Transverse colon (tissue), 4 donors: ENCODE results near the gene SRPK2. TPM values are rescaled to one million over a fixed set of nuclear protein-coding genes. Genes with fewer than 3 reads are reported as not detected.

Experiments
- DNase-seq: peaks from one replicate; pipeline ENCODE4 v3.0.0-alpha.2; 2019
- H3K27ac ChIP-seq, 4 donors: fragments of 200-600 bp; sonication (generic); 2 replicates each; pipeline ENCODE4 v1.5.1; 2016 to 2018; ENCODE audit warnings: inconsistent platforms in 4 of 4
- H3K27me3 ChIP-seq: fragments of 200-600 bp; sonication (generic); 2 replicates; pipeline ENCODE4 v1.5.1; 2017; ENCODE audit warnings: inconsistent platforms
- H3K36me3 ChIP-seq, 4 donors: fragments of 200-600 bp; sonication (generic); 2 replicates each; pipeline ENCODE4 v1.5.1; 2017 to 2019; ENCODE audit warnings: inconsistent platforms in 4 of 4
- H3K4me1 ChIP-seq, 4 donors: fragments of 200-600 bp; sonication (generic); 2 replicates each; pipeline ENCODE4 v1.5.1; 2017 to 2020; ENCODE audit warnings: inconsistent platforms in 4 of 4
- H3K4me3 ChIP-seq, 4 donors: fragments of 200-600 bp; sonication (generic); 1 replicate in 1 of 4; 2 replicates in 3 of 4; pipeline versions ENCODE4 v1.5.1 to v1.6.1; 2017 to 2019; ENCODE audit warnings: inconsistent platforms in 4 of 4
- H3K9me3 ChIP-seq, 2 donors: fragments of 200-600 bp; sonication (generic); 2 replicates each; pipeline ENCODE4 v1.5.1; 2017 to 2019; ENCODE audit warnings: inconsistent platforms in 2 of 2
- EP300 ChIP-seq: sonication (generic); formaldehyde crosslinking; IDR thresholded peaks from one replicate; pipeline ENCODE4 v1.6.1; 2017; ENCODE audit warnings: antibody characterized with exemption, low read depth
- POLR2A ChIP-seq: fragments of 450-650 bp; IDR thresholded peaks from one replicate; pipeline ENCODE4 v1.6.1; 2016; ENCODE audit warnings: antibody characterized with exemption, mild to moderate bottlenecking, moderate library complexity
- POLR2AphosphoS5 ChIP-seq, 3 donors: sonication (generic); formaldehyde crosslinking; IDR thresholded peaks; one replicate each; pipeline ENCODE4 v1.6.1; 2016; ENCODE audit warnings: antibody characterized with exemption in 3 of 3
- WGBS, 2 donors: methylation state at CpG; one replicate each; pipeline ENCODE4 v1.1.5; 2018; ENCODE audit warnings: low coverage in 1 of 2; 5-methylcytosine and 5-hydroxymethylcytosine counted together
- in situ Hi-C, 4 donors: fragments of 200-750 bp; cut with MboI; loops; one replicate each; pipeline versions ENCODE4 v1.15.0 to v1.15.1; 2017; ENCODE audit warnings: low sequenced_read_pairs in 3 of 4, low pct_ligation_motif_present in 1 of 4, low pct_unique_long_range_greater_than_20kb in 1 of 4
- intact Hi-C: fragments of 100-400 bp; cut with DNase I; formaldehyde crosslinking; loops from one replicate; pipeline ENCODE4 v1.15.1; 2023; ENCODE audit warnings: low total_unique reads
- total RNA-seq, 4 donors: library from RNA; depleted of rRNA; stranded (reverse); fragments of >200 nt; gene quantifications; one replicate each; pipeline ENCODE4 v1.1.0, GENCODE V29; 2016
- TF ChIP-seq, protein P1 (sequence below), 5 experiments: fragments of 200-600 bp in 3 of 5; fragments of 450-650 bp in 2 of 5; sonication (generic) in 3 of 5; IDR thresholded peaks; 1 replicate in 2 of 5; 2 replicates in 3 of 5; pipeline ENCODE4 v1.5.1; 2016 to 2017; ENCODE audit warnings: antibody characterized with exemption in 5 of 5, inconsistent platforms in 3 of 5, mild to moderate bottlenecking in 2 of 5, moderate library complexity in 1 of 5

Gene SRPK2
- total RNA-seq, 4 donors from 2014 or later: 18.3 to 93.1 (median 43.8) TPM

DNA sequence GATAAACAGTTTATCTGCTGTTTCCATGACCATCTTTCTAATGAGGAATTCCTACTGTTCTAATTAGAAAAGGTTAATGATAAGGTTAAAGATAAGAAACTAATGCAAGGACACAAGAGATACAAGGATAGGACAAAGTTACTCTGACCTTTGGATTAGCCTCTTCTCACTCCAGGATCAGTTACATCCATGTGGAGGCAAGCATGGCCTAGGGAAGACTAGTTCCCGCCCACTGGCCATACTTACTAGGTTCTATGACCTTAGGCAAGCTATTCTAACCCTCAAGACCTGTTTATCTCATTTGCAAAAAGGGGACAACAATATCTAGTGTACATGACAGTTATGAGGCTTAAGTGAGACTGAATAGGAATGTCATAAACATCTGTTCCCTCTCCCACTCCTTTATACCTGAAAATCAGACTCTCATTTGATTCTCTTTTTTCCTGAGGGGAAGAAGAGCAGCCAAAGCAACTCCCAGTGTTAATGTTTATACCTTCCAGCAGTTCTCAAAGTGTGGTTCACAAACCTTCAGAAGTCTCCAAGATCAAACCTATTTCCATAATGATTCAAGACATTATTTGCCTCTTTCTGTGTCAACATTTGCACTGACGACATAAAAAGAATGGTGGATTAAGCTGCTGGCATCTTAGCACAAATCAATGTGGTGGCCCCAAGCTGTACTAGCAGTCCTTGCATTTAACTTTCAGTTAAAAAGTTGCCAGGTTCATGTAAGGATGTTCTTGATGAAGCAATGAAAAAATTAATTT is 72.0 kb downstream of the SRPK2 start:
- no peaks in the 10 kb centered on the region for H3K36me3 ChIP-seq
- in situ Hi-C loops: no loop called here
- H3K27me3 ChIP-seq: no peaks in the 10 kb centered on the region
- TF ChIP-seq POLR2AphosphoS5 (IDR thresholded peaks at IDR 0.05) (no peak), EP300 (no peak), POLR2A (no peak)
- TF ChIP-seq, protein P1, sequence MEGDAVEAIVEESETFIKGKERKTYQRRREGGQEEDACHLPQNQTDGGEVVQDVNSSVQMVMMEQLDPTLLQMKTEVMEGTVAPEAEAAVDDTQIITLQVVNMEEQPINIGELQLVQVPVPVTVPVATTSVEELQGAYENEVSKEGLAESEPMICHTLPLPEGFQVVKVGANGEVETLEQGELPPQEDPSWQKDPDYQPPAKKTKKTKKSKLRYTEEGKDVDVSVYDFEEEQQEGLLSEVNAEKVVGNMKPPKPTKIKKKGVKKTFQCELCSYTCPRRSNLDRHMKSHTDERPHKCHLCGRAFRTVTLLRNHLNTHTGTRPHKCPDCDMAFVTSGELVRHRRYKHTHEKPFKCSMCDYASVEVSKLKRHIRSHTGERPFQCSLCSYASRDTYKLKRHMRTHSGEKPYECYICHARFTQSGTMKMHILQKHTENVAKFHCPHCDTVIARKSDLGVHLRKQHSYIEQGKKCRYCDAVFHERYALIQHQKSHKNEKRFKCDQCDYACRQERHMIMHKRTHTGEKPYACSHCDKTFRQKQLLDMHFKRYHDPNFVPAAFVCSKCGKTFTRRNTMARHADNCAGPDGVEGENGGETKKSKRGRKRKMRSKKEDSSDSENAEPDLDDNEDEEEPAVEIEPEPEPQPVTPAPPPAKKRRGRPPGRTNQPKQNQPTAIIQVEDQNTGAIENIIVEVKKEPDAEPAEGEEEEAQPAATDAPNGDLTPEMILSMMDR (IDR thresholded peaks at IDR 0.05): no peak
- DNase-seq: no peak
- H3K4me3 ChIP-seq: no peak overlapping the region
- intact Hi-C loops: no loop called here
- WGBS, 2 donors: 73 to 100% methylated on average over 1 to 2 of the region's 2 CpGs
- H3K27ac ChIP-seq: no peak overlapping the region
- H3K4me1 ChIP-seq: peaks cover 0 to 4% (median 0%) of the 10 kb centered on the region in 4 donors
- H3K9me3 ChIP-seq: no peaks in the 10 kb centered on the region

DNA sequence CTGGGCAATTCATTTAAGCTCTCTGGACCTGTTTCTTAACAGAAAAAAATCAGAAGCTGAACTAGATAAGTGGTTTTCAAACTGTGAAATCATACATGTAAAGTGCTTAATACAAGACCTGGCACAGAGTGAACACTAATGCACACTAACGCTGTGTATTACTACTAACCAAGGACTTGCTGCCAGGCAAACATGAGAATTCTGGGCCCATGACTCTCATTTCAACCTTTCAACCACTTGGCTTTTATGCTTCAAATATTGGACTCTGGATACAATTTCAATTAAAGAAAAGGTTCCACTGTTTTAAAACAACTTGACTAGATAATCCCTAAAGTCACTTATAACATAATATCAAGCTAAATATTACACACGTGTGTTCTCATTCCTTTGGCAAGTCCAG is 73.4 kb downstream of the SRPK2 start:
- H3K36me3 ChIP-seq: no peaks in the 10 kb centered on the region
- no peaks in the 10 kb centered on the region for H3K27me3 ChIP-seq
- H3K9me3 ChIP-seq: no peaks in the 10 kb centered on the region
- H3K27ac ChIP-seq: no peak overlapping the region
- no peak for DNase-seq
- TF ChIP-seq EP300: no peak
- no peak for TF ChIP-seq POLR2AphosphoS5 (IDR thresholded peaks at IDR 0.05)
- TF ChIP-seq, protein P1 (IDR thresholded peaks at IDR 0.05): no peak
- TF ChIP-seq POLR2A: no peak
- in situ Hi-C loops: no loop called here
- intact Hi-C loops: no loop called here
- 28 to 55% methylated on average over 2 of the region's 2 CpGs for WGBS, 2 donors
- no peak overlapping the region for H3K4me3 ChIP-seq
- H3K4me1 ChIP-seq: peaks cover 0 to 4% (median 0%) of the 10 kb centered on the region in 4 donors

GRCh38 chr7:105309235-105310169 is 79.2 kb downstream of the SRPK2 start:
- WGBS, 2 donors: 87% methylated on average over 2 of the region's 2 CpGs; no CpG with 5 or more reads in 1 of the 2 donors
- Histone ChIP-seq H3K27ac (no peak overlapping the region), H3K4me3 (no peak overlapping the region), H3K9me3 (no peaks in the 10 kb centered on the region), H3K27me3 (no peaks in the 10 kb centered on the region), H3K36me3 (no peaks in the 10 kb centered on the region), H3K4me1 (peaks cover 0 to 34% (median 19%) of the 10 kb centered on the region in 4 donors)
- DNase-seq: no peak
- TF ChIP-seq EP300 (no peak), POLR2AphosphoS5 (IDR thresholded peaks at IDR 0.05) (no peak), POLR2A (no peak)
- TF ChIP-seq, protein P1 (IDR thresholded peaks at IDR 0.05): no peak
- in situ Hi-C loops: no loop called here
- intact Hi-C loops: no loop called here

- Histone ChIP-seq H3K4me3 (no peak overlapping the region), H3K4me1 (peaks cover 0 to 38% (median 23%) of the 10 kb centered on the region in 4 donors), H3K36me3 (no peaks in the 10 kb centered on the region), H3K27me3 (no peaks in the 10 kb centered on the region), H3K9me3 (no peaks in the 10 kb centered on the region), H3K27ac (no peak overlapping the region)
- 55 to 66% methylated on average over 3 of the region's 3 CpGs for WGBS, 2 donors
- intact Hi-C loops (no loop called here), in situ Hi-C loops (no loop called here)
- no peak for DNase-seq
- no peak for TF ChIP-seq POLR2AphosphoS5 (IDR thresholded peaks at IDR 0.05)
- TF ChIP-seq POLR2A: no peak
Observed at GRCh38 chr7:105307163-105307672, 81.5 kb downstream of the SRPK2 start.
